Measurements from ENCODE around the gene DOCK8. TPM values are rescaled to one million over a fixed set of nuclear protein-coding genes. Genes with fewer than 3 reads are reported as not detected.
"Not testable (repeated sequence)": the region's sequence is repeated elsewhere in the genome, so short reads cannot be mapped to it uniquely, and the experiment has no call there.

The DOCK8 gene
- total RNA-seq, 1 donor, result under 0.01 TPM

DNA sequence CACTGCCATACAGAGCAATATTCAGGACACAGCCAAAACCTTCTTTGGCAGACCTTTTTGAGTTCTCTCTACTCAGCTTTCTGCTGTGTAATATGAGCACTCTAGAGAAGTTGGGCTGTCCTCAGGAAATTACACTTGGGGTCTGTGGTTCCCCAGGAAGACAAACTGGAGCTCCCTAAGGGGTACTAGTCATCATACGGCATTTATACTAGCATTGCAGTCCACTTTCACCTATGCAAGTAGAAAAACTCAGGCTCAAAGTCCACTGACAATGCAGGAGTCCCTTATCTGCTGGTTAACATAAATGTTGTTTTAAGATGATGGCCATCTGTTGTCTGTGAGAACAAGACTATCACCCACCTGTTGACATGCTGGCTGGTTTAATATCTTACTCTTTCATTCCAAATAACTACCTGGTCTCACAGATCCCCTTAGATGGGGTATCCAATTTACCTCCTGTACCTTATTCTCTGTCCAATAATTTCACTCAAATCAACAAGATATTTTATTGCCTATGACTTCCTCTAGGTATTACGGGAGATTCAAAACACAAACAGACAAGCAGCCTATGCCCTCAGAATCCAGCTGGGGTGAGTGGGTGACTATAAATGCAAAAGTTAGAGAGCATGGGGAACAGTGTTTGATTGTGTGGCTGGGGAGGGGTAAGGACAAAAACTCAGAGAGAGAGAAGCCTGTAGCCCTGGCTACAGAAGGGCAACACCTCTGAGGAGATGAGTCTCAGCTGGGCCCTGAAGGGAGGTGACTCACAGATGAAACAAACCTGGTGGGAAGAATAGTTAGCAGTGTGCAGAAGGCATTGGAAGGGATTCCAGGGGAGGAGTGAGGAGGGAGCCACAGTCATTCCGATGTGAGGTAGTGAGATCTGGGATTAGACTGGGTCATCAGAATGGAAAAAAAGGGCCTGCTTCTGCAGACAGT is 10.2 kb downstream of the DOCK8 start:
- no peaks in the 10 kb centered on the region for H4K20me1 ChIP-seq (ENCODE audit: insufficient read depth, low read length)
- H3K27ac ChIP-seq (ENCODE audit: low read depth, low read length), result no peak overlapping the region
- no peaks in the 10 kb centered on the region for H3K9me3 ChIP-seq (ENCODE audit: low read depth, low read length)
- H3K27me3 ChIP-seq (ENCODE audit: insufficient read depth, low read length), result no peaks in the 10 kb centered on the region
- H3K36me3 ChIP-seq (ENCODE audit: insufficient read depth, low read length), result no peaks in the 10 kb centered on the region
- no peak for DNase-seq (ENCODE audit: insufficient read length, low spot score, missing footprints)
- no peak overlapping the region for H3K4me3 ChIP-seq (ENCODE audit: insufficient read depth, low read length)
- no peak overlapping the region for H2AFZ ChIP-seq (ENCODE audit: low read length)
- H3K4me2 ChIP-seq (ENCODE audit: insufficient read depth, low read length), result no peak overlapping the region
- no peaks in the 10 kb centered on the region for H3K79me2 ChIP-seq (ENCODE audit: insufficient read depth, low read length)
- TF ChIP-seq, protein P1, sequence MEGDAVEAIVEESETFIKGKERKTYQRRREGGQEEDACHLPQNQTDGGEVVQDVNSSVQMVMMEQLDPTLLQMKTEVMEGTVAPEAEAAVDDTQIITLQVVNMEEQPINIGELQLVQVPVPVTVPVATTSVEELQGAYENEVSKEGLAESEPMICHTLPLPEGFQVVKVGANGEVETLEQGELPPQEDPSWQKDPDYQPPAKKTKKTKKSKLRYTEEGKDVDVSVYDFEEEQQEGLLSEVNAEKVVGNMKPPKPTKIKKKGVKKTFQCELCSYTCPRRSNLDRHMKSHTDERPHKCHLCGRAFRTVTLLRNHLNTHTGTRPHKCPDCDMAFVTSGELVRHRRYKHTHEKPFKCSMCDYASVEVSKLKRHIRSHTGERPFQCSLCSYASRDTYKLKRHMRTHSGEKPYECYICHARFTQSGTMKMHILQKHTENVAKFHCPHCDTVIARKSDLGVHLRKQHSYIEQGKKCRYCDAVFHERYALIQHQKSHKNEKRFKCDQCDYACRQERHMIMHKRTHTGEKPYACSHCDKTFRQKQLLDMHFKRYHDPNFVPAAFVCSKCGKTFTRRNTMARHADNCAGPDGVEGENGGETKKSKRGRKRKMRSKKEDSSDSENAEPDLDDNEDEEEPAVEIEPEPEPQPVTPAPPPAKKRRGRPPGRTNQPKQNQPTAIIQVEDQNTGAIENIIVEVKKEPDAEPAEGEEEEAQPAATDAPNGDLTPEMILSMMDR (IDR thresholded peaks at IDR 0.05; ENCODE audit: extremely low read depth, low read depth, low read length), result no peak
- no peaks in the 10 kb centered on the region for H3K4me1 ChIP-seq (ENCODE audit: insufficient read depth, low read length)

DNA sequence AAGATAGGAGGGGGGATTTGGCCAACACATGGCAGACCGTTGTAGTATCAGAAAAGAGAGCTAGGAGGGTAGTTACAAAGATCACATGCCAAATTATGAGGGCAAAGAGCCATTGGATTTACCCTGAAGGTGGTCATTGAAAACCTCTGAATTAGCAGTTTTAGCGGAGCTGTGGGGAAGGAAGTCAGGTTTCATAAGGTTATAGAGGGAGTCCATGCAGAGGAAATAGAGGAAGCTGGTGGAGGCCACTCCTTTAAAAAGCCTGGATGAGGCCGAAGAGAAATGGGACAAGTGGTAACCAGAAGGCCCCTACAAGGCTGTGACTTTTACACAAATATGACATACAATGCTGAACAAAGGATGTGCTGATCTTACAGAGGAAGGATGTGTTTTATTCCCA is 13.2 kb downstream of the DOCK8 start:
- H3K27me3 ChIP-seq (ENCODE audit: insufficient read depth, low read length), result no peaks in the 10 kb centered on the region
- H3K79me2 ChIP-seq (ENCODE audit: insufficient read depth, low read length), result no peaks in the 10 kb centered on the region
- H3K27ac ChIP-seq (ENCODE audit: low read depth, low read length), result no peak overlapping the region
- DNase-seq (ENCODE audit: insufficient read length, low spot score, missing footprints), result no peak
- TF ChIP-seq, protein P1 (IDR thresholded peaks at IDR 0.05; ENCODE audit: extremely low read depth, low read depth, low read length), result no peak
- H3K4me2 ChIP-seq (ENCODE audit: insufficient read depth, low read length), result no peak overlapping the region
- H3K4me1 ChIP-seq (ENCODE audit: insufficient read depth, low read length), result no peaks in the 10 kb centered on the region
- no peak overlapping the region for H3K4me3 ChIP-seq (ENCODE audit: insufficient read depth, low read length)
- H3K36me3 ChIP-seq (ENCODE audit: insufficient read depth, low read length), result no peaks in the 10 kb centered on the region
- H3K9me3 ChIP-seq (ENCODE audit: low read depth, low read length), result no peaks in the 10 kb centered on the region
- no peak overlapping the region for H2AFZ ChIP-seq (ENCODE audit: low read length)
- H4K20me1 ChIP-seq (ENCODE audit: insufficient read depth, low read length), result no peaks in the 10 kb centered on the region

DNA sequence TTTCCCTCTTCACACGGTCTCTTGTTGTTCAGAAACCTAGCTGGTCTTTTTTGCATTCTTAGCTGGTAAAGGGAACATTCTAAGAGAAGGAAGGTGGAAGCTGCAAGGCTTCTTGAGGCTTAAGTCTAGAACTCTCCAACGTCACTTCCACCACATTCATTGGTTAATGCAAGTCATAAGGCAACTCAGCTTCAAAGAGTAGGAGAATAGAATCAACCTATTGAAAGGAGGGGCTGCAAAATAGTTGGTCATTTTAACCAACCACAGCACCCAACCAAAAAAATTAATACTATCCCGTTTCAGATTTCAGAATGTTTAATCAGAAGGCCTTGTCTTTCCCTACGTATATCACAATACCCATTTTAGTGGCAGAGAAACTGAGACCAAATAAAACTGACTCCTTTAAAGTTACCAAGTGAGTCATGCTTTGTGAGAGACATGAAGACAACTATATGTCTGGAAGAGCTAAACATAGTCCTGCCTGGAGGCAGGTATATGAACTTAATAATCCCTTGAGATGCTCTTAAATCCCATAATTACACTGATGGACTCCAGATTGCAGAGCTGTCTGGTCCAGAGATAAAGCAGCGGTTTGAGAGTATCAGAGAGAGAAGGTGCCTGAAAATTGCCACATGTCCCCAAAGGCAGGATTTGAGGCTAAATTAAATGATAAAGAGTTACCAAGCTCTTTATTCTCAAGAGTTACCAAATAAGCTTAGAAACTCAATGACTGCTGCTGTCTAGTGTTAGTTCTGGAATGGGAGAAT is 14.4 kb downstream of the DOCK8 start:
- H3K27me3 ChIP-seq (ENCODE audit: insufficient read depth, low read length), result no peaks in the 10 kb centered on the region
- no peak overlapping the region for H2AFZ ChIP-seq (ENCODE audit: low read length)
- TF ChIP-seq, protein P1 (IDR thresholded peaks at IDR 0.05; ENCODE audit: extremely low read depth, low read depth, low read length), result no peak
- no peak overlapping the region for H3K27ac ChIP-seq (ENCODE audit: low read depth, low read length)
- no peak overlapping the region for H3K4me3 ChIP-seq (ENCODE audit: insufficient read depth, low read length)
- H3K36me3 ChIP-seq (ENCODE audit: insufficient read depth, low read length), result no peaks in the 10 kb centered on the region
- no peak for DNase-seq (ENCODE audit: insufficient read length, low spot score, missing footprints)
- H3K9me3 ChIP-seq (ENCODE audit: low read depth, low read length), result no peaks in the 10 kb centered on the region
- no peaks in the 10 kb centered on the region for H3K79me2 ChIP-seq (ENCODE audit: insufficient read depth, low read length)
- no peaks in the 10 kb centered on the region for H4K20me1 ChIP-seq (ENCODE audit: insufficient read depth, low read length)
- H3K4me1 ChIP-seq (ENCODE audit: insufficient read depth, low read length), result no peaks in the 10 kb centered on the region
- no peak overlapping the region for H3K4me2 ChIP-seq (ENCODE audit: insufficient read depth, low read length)

DNA sequence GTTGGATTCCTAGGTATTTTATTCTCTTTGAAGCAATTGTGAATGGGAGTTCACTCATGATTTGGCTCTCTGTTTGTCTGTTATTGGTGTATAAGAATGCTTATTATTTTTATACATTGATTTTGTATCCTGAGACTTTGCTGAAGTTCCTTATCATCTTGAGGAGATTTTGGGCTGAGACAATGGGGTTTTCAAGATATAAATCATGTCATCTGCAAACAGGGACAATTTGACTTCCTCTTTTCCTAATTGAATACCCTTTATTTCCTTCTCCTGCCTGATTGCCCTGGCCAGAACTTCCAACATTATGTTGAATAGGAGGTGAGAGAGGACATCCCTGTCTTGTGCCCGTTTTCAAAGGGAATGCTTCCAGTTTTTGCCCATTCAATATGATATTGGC is 17.0 kb downstream of the DOCK8 start:
- H2AFZ ChIP-seq (ENCODE audit: low read length); H3K79me2 ChIP-seq (ENCODE audit: insufficient read depth, low read length); H3K9me3 ChIP-seq (ENCODE audit: low read depth, low read length); DNase-seq (ENCODE audit: insufficient read length, low spot score, missing footprints); H3K4me1 ChIP-seq (ENCODE audit: insufficient read depth, low read length); H3K4me3 ChIP-seq (ENCODE audit: insufficient read depth, low read length); H3K4me2 ChIP-seq (ENCODE audit: insufficient read depth, low read length); H4K20me1 ChIP-seq (ENCODE audit: insufficient read depth, low read length); H3K27me3 ChIP-seq (ENCODE audit: insufficient read depth, low read length); H3K36me3 ChIP-seq (ENCODE audit: insufficient read depth, low read length); H3K27ac ChIP-seq (ENCODE audit: low read depth, low read length): not testable (repeated sequence)

DNA sequence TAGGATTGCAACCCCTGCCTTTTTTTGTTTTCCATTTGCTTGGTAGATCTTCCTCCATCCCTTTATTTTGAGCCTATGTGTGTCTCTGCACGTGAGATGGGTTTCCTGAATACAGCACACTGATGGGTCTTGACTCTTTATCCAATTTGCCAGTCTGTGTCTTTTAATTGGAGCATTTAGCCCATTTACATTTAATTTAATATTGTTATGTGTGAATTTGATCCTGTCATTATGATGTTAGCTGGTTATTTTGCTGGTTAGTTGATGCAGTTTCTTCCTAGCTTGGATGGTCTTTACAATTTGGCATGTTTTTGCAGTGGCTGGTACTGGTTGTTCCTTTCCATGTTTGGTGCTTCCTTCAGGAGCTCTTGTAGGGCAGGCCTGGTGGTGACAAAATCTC is 19.0 kb downstream of the DOCK8 start:
- DNase-seq (ENCODE audit: insufficient read length, low spot score, missing footprints); H2AFZ ChIP-seq (ENCODE audit: low read length): not testable (repeated sequence)

More for the DNA sequence above, 19.0 kb downstream of the DOCK8 start:
- not testable (repeated sequence) for H3K4me1 ChIP-seq (ENCODE audit: insufficient read depth, low read length); H3K27me3 ChIP-seq (ENCODE audit: insufficient read depth, low read length); H3K79me2 ChIP-seq (ENCODE audit: insufficient read depth, low read length); H3K4me2 ChIP-seq (ENCODE audit: insufficient read depth, low read length); H3K9me3 ChIP-seq (ENCODE audit: low read depth, low read length); H3K36me3 ChIP-seq (ENCODE audit: insufficient read depth, low read length); H3K4me3 ChIP-seq (ENCODE audit: insufficient read depth, low read length); H4K20me1 ChIP-seq (ENCODE audit: insufficient read depth, low read length); H3K27ac ChIP-seq (ENCODE audit: low read depth, low read length)
